Endothelial cell of umbilical vein (primary cell): ENCODE results near the gene UFSP1. TPM values are rescaled to one million over a fixed set of nuclear protein-coding genes. Genes with fewer than 3 reads are reported as not detected.

Source experiments
- BruUV-seq: library from RNA; stranded (reverse); fragments of 400-500 nt; replicated peaks from 2 replicates; lab custom pipeline; 2021; lab: Mats Ljungman, UMichigan
- CTCF ChIA-PET: fragments of 300-600, 350-600 bp; sonication (Branson Sonifier 250); formaldehyde crosslinking; loops from one replicate; lab custom pipeline; 2021; ENCODE audit warnings: antibody characterized with exemption, inconsistent platforms; lab: Charles Lee
- POLR2A ChIA-PET: fragments of 300-600, 350-600 bp; sonication (Branson Sonifier 250); formaldehyde crosslinking; loops from one replicate; lab custom pipeline; 2021; ENCODE audit warnings: antibody characterized with exemption, inconsistent platforms; lab: Charles Lee
- DNase-seq: peaks from one replicate; pipeline ENCODE4 v3.0.0-alpha.2; 2011; ENCODE audit warnings: low read depth, low spot score
- FAIRE-seq: peaks from 2 replicates; lab custom pipeline; 2011; peaks lifted over from hg19 to GRCh38; lab: Jason Lieb, UNC
- H2AFZ ChIP-seq: 2 replicates; pipeline ENCODE4 v1.6.0; 2012; ENCODE audit warnings: low read depth, low read length, control low read depth, inconsistent platforms
- H3K27ac ChIP-seq: 2 replicates; pipeline ENCODE4 v1.5.1; 2011; ENCODE audit warnings: low read depth, mild to moderate bottlenecking, control low read depth, low read length, moderate library complexity; ENCODE audit not compliant: insufficient read depth
- H3K27me3 ChIP-seq, 2 experiments: 2 replicates each; pipeline versions ENCODE4 v1.6.0 to v1.6.1; 2011; ENCODE audit warnings: low read length in 2 of 2, mixed read lengths in 1 of 2; ENCODE audit not compliant: control insufficient read depth in 2 of 2, insufficient read depth in 2 of 2
- H3K36me3 ChIP-seq, 2 experiments: 2 replicates in 1 of 2; 3 replicates in 1 of 2; pipeline ENCODE4 v1.5.1; 2011; ENCODE audit warnings: low read length in 2 of 2, mild to moderate bottlenecking in 1 of 2, moderate library complexity in 1 of 2; ENCODE audit not compliant: control insufficient read depth in 2 of 2, insufficient read depth in 2 of 2; ENCODE audit errors: extremely low read depth in 1 of 2
- H3K4me1 ChIP-seq: 3 replicates; pipeline ENCODE4 v1.5.1; 2011; ENCODE audit warnings: mild to moderate bottlenecking, low read length; ENCODE audit not compliant: control insufficient read depth, insufficient read depth; ENCODE audit errors: extremely low read depth
- H3K4me2 ChIP-seq: 2 replicates; pipeline ENCODE4 v1.6.1; 2011; ENCODE audit warnings: low read length, control low read depth, mixed read lengths; ENCODE audit not compliant: insufficient read depth
- H3K4me3 ChIP-seq, 3 experiments: fragments of 200-600 bp in 1 of 3; sonication (generic), shearing (Covaris generic) in 1 of 3; replicated peaks in 1 of 3; 2 replicates each; pipeline ENCODE4 v1.5.1; 2011 to 2016; ENCODE audit warnings: control low read depth in 3 of 3, low read length in 3 of 3, mild to moderate bottlenecking in 2 of 3, inconsistent platforms in 1 of 3, low read depth in 1 of 3, moderate library complexity in 1 of 3; ENCODE audit not compliant: insufficient read depth in 1 of 3
- H3K79me2 ChIP-seq: 2 replicates; pipeline ENCODE4 v1.6.0; 2012; ENCODE audit warnings: low read length, inconsistent platforms; ENCODE audit not compliant: control insufficient read depth, insufficient read depth
- H3K9ac ChIP-seq: replicated peaks from 2 replicates; pipeline ENCODE3; 2011; ENCODE audit warnings: low read length, control low read depth; ENCODE audit not compliant: insufficient read depth; ENCODE audit errors: extremely low read depth
- H3K9me1 ChIP-seq: replicated peaks from 3 replicates; pipeline ENCODE4 v1.6.0; 2011; ENCODE audit warnings: mild to moderate bottlenecking, low read length; ENCODE audit not compliant: control insufficient read depth, insufficient read depth; ENCODE audit errors: extremely low read depth
- H3K9me3 ChIP-seq: replicated peaks from 2 replicates; pipeline ENCODE4 v1.5.1; 2012; ENCODE audit warnings: low read length, inconsistent platforms; ENCODE audit not compliant: control insufficient read depth, insufficient read depth
- H4K20me1 ChIP-seq: replicated peaks from 2 replicates; pipeline ENCODE3; 2011; ENCODE audit warnings: mild to moderate bottlenecking, low read length; ENCODE audit not compliant: control insufficient read depth, insufficient read depth; ENCODE audit errors: extremely low read depth
- EZH2 ChIP-seq: IDR thresholded peaks from 2 replicates; pipeline ENCODE4 v1.6.1; 2012; ENCODE audit warnings: borderline replicate concordance, low read depth, mild to moderate bottlenecking, moderate library complexity, low read length, inconsistent platforms; ENCODE audit not compliant: severe bottlenecking
- MYC ChIP-seq: IDR thresholded peaks from one replicate; pipeline ENCODE4 v1.6.1; 2011; ENCODE audit warnings: mild to moderate bottlenecking, low read depth, low read length
- dilution Hi-C: fragments of 300-500 bp; cut with MboI; formaldehyde crosslinking; loops from one replicate; pipeline ENCODE4 v1.15.0; 2019; ENCODE audit warnings: low sequenced_read_pairs; ENCODE audit not compliant: extremely low pct_ligation_motif_present
- intact Hi-C: fragments of 100-400 bp; cut with micrococcal nuclease; formaldehyde crosslinking; loops from one replicate; pipeline ENCODE4 v1.10.0; 2022
- polyA plus RNA-seq, 4 experiments: library from polyadenylated mRNA; depleted of rRNA in 3 of 4; stranded (reverse) in 3 of 4; unstranded in 1 of 4; fragments of >200 nt; gene quantifications; 2 replicates each; pipeline versions ENCODE4 v1.2.1 to v1.2.3, GENCODE V29; 2011 to 2012; ENCODE audit warnings: missing spikeins in 1 of 4
- total RNA-seq: library from RNA; stranded (reverse); gene quantifications from 2 replicates; pipeline ENCODE4 v1.2.3, GENCODE V29; 2021
- TF ChIP-seq, protein P1 (sequence below), 2 donors: IDR thresholded peaks; 1 replicate in 1 of 2; 2 replicates in 1 of 2; pipeline ENCODE4 v1.5.1; 2011; ENCODE audit warnings: low read length in 2 of 2, mild to moderate bottlenecking in 2 of 2, moderate library complexity in 2 of 2, control low read depth in 1 of 2, inconsistent platforms in 1 of 2, low read depth in 1 of 2; ENCODE audit not compliant: insufficient read depth in 1 of 2; ENCODE audit errors: extremely low read depth in 1 of 2

Gene UFSP1
- total and polyA plus RNA-seq, 2 donors (not counting 3 experiments of a cell fraction or from before 2014, with no cell fraction given), result 0.84 to 0.93 TPM

GRCh38 chr7:100894860-100895700, 5.6 kb upstream of the UFSP1 start:
- Histone ChIP-seq H2AFZ (no peak overlapping the region), H3K27me3 (peaks cover 9 to 19% of the 10 kb centered on the region in 2 experiments), H3K36me3 (no peaks in the 10 kb centered on the region), H4K20me1 (no peaks in the 10 kb centered on the region), H3K27ac (no peak overlapping the region), H3K9me1 (no peaks in the 10 kb centered on the region), H3K79me2 (no peaks in the 10 kb centered on the region), H3K9ac (no peak overlapping the region), H3K4me1 (peaks cover 19% of the 10 kb centered on the region), H3K4me3 (peak overlapping the region in 1 of 3 experiments; percentile 4), H3K4me2 (no peak overlapping the region), H3K9me3 (no peaks in the 10 kb centered on the region)
- intact Hi-C loops, result loop anchor here (1.0 to 10.0 kb wide), 4 partner anchors 72 to 400 kb away; partner anchors contain the start of genes MUC12 and VGF
- TF ChIP-seq, protein P1, sequence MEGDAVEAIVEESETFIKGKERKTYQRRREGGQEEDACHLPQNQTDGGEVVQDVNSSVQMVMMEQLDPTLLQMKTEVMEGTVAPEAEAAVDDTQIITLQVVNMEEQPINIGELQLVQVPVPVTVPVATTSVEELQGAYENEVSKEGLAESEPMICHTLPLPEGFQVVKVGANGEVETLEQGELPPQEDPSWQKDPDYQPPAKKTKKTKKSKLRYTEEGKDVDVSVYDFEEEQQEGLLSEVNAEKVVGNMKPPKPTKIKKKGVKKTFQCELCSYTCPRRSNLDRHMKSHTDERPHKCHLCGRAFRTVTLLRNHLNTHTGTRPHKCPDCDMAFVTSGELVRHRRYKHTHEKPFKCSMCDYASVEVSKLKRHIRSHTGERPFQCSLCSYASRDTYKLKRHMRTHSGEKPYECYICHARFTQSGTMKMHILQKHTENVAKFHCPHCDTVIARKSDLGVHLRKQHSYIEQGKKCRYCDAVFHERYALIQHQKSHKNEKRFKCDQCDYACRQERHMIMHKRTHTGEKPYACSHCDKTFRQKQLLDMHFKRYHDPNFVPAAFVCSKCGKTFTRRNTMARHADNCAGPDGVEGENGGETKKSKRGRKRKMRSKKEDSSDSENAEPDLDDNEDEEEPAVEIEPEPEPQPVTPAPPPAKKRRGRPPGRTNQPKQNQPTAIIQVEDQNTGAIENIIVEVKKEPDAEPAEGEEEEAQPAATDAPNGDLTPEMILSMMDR (IDR thresholded peaks at IDR 0.05; ENCODE audit: extremely low read depth in 1 of 2, insufficient read depth in 1 of 2, low read depth in 1 of 2, low read length in 2 of 2), result peak; percentile 65 to 88
- TF ChIP-seq MYC (no peak), EZH2 (no peak)
- dilution Hi-C loops, result no loop called here
- POLR2A ChIA-PET, result interaction anchor here (0.9 kb wide), 1 partner anchor 232 kb away, joined by 3 read pairs; the partner anchor contains the start of gene SERPINE1
- CTCF ChIA-PET, result interaction anchor here (0.7 to 2.5 kb wide), 15 partner anchors 10 to 388 kb away, joined by 3 to 44 read pairs (median 5); partner anchors contain the start of genes CLDN15, POP7 and SRRT
- no peak for DNase-seq
- no TSS peak for BruUV-seq
- no peak for FAIRE-seq
